ENCODE results near the gene MEF2C.
"Not testable (repeated sequence)": the region's sequence is repeated elsewhere in the genome, so short reads cannot be mapped to it uniquely, and the experiment has no call there.

The MEF2C gene

DNA sequence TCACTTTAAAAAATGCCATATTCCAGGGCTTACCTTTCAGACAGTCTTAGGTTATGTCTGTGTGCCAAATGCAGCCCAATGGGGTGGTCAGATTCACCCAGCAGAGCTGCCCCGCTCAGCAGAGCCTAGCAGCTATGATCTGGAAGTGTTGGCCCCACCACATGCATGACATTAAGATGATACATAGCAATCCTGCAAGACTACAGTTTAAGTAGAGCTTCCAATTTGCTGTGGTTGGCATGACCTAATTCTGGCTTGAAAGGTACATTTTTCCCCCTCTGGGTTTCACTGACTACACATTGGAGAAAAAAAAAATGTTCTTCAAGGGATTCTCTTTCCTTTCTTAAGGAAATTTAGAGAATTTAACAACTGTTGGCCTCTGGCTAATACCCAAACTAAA lies 22.5 kb downstream of the MEF2C start:
- DNase-seq: peak; percentile 40

- DNase-seq: no peak
Measured at GRCh38 chr5:88858392-88858791, 24.6 kb downstream of the MEF2C start.

DNA sequence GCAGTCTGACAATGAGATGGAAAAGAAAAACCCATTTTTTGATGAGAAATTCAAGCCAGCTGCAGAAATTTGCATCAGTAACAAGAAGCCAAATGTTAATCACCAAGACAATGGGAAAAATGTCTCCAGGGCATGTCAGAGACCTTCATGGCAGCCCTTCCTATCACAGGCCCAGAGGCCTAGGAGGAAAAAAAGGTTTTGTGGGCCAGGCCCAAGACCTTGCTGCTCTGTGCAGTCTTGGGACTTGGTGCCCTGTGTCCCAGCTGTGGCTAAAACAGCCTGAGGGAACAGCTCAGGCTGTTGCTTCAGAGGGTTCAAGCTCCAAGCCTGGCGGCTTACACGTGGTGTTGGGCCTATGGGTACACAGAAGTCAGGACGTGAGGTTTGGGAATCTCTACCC lies 26.6 kb downstream of the MEF2C start:
- DNase-seq: not testable (repeated sequence)

DNA sequence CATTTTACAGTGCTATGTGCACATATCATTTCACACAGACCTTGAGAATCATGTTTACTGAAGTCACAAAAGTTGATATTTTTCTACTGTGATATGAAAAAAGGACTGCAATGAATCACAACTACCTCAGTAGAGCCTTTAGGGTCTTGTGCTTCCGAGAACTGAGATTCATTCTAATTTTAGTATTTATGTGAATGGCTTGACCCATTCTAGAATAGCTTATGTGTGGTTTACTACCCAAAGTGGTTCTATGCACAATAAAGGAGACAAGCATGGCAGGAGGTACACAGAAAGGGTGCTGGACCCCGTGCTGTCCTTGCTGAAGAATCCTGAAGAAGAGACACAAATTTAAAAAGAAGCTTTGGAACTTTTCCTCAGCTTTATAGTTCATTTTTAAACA lies 28.2 kb downstream of the MEF2C start:
- DNase-seq: no peak

DNA sequence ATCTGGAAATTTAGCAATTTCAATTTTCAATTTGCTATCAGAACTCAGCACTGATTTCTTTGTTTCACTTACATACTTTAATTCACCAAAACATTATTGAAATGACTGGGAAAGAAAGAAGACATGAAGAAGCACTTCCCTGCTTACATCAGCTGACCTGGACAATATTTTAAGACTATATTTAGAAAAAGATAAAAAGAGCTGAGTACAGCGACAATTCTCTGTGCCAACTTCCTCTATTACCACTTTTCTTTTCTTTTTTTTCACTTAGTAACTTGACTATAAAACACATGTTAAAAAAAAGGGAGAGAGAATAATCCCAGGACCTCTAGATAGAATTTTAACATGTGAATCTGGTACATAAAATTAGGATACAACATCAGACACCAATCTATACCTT lies 35.6 kb downstream of the MEF2C start:
- no peak for DNase-seq

DNA sequence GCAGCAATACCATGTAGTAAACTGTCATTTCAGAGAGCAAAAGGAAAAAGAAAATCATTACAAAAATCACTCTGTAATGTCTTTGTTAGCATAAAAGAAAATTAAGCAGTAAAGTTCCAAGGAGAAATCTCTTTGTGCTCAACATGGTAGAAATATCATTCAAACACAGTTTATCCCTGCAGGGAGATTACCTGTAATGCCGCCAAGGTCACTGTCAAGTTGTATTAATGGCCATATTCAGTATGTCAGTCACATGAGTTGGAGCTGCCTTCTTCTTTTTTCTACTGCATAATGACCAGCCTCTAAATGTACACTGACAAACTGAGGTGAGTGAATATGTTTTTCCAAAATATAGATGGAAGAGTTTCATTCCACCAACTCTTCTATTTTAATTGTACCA lies 36.5 kb downstream of the MEF2C start:
- no peak for DNase-seq

DNA sequence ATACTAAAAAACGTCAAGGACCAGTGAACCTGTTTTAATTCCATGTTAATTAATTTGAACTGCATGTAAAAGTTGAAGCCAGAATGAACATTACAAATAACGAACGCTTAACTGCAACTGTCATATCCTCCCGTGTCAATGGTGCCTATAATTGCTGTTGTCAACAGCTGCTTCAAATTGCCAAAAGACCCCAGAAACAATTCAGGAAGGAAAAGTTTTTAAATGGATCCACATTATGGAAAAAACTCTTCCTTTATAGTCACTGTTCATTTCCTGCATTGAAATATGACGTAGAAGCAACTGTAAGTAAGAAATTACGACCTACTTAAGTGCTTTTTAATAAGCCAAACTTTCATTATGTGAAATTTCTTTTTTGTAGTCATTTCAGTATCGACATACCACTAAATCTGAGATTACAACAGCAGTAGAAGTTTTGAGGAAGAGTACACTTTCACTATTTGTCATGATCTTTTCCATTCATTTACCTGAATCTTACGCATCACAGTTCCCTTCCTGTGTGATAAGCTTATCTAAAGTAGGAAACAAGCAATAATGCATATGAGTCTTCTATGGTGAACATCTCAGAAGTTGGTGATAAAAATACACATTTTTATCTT lies 37.8 kb downstream of the MEF2C start:
- DNase-seq: no peak

- no peak for DNase-seq
Measured at GRCh38 chr5:88842784-88843183, 40.2 kb downstream of the MEF2C start.

DNA sequence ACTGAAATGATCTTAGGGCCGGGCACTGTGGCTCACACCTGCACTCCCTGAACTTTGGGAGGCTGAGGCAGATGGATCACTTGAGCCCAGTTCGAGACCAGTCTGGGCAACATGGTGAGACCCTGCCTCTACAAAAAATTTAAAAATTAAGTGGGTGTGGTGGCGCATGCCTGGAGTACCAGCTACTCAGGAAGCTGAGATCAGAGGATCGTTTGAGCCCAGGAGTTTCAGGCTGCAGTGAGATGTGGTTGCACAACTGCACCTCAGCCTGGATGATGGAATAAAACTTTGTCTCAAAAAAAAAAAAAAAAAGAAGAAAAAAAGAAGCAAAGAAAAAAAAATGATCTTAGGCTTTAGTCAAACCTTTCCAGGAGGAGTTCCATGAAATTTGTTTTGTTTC lies 41.8 kb downstream of the MEF2C start:
- no peak for DNase-seq

DNA sequence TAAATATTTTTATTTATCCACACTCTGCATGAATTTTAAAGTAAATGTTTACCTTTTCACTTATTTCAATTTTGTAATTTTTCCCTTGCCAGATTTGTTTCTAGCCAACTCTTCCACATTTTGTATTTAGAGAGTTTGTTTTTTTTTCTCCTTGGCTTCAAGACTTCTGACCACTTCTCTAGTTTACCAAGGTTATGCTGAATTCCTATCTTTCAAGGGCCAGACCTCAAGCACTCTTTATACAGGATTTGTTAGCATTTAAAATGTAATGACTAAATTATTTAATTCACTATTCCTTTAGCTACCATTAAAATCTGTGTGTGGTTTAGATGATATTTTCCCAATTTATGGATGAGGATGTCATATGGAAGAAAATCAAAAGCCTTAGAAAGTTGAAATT lies 42.5 kb downstream of the MEF2C start:
- DNase-seq: no peak

DNA sequence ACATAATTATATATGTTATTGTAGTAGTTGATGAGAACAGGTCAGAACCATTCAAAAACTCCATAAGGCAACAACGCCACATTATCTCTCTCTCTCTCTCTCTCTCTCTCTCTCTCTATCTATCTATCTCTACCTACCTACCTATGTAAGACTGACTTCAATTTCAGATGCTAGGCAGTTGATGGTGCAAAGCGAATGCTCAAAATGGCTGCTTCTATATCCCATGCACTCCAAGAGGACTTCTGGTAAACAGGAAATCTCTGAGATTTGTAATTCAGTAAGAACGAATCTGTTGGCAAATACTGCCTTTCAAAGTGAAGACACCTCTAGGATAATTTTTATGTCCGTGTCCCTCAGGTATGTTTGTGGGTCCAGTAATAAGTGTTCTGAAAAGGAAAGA lies 43.7 kb downstream of the MEF2C start:
- DNase-seq: no peak

DNA sequence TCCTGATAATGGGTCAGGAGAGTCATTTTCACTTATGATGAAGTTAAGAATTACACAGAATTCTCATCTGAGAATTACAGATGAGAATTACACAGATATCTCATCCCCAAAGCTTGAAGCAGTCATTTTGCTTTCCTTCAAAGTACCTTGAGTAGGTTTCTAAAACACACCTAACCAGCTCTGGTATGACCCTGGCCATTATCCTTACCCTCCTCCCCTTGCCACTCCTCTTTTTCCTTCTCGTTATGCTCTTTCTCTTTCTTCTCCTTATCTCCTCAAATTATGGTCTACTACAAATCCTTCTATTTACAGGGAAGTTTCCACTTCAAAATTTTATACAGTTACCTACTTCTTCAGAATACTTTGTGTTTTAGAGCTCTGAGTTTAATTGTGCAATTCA lies 44.5 kb downstream of the MEF2C start:
- DNase-seq: no peak

- no peak for DNase-seq
Measured at GRCh38 chr5:88837817-88838216, 45.2 kb downstream of the MEF2C start.

GRCh38 chr5:88837222-88837621 lies 45.8 kb downstream of the MEF2C start:
- DNase-seq: no peak

DNA sequence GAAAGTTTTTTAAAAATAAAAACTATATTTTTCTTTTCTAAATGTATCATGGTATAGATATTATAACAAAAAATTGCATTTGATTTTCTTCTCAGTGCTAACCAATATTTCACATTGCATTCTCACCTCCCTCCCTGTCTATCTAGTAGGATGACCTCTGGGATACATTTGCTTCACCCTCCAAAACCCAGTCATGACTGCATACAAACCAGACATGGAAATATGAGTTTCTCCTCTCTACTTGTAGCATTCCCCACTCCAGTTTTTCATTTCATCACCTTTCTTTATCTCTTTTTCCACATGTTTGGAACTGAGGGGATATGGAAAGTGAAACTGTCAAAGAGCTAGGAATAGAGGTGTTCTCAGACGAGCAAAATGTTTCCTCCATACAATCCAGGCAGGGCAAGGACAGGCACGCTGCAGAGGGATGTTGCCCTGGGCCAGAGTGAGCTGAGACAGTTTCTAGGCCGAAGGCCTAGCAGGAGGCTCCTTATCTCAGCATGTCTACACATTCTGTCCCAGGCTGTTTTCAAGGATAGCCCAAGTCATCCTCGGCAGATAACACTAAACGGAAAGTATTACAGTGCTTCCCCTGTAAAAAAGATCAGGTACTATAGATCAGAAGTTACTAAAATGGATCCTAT lies 46.7 kb downstream of the MEF2C start:
- no peak for DNase-seq

- DNase-seq: no peak
Measured at GRCh38 chr5:88834499-88834898, 48.5 kb downstream of the MEF2C start.

DNA sequence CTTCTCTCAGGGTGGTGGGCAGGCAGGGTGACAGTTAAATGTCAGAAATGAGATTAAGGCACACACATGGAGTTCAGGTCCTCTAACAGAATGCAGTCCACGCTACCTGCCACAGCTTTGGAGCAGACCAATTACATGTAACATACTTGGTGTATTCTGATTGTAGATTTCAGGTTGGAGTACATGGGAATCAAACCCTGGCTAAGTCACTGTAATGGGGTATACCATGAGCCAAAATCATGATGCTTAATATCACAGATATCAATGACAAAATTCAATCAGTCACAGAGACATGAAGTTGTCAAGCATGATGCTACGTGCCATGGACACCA lies 48.9 kb downstream of the MEF2C start:
- no peak for DNase-seq

GRCh38 chr5:88833371-88834130 lies 49.4 kb downstream of the MEF2C start:
- DNase-seq: peak; percentile 76

DNA sequence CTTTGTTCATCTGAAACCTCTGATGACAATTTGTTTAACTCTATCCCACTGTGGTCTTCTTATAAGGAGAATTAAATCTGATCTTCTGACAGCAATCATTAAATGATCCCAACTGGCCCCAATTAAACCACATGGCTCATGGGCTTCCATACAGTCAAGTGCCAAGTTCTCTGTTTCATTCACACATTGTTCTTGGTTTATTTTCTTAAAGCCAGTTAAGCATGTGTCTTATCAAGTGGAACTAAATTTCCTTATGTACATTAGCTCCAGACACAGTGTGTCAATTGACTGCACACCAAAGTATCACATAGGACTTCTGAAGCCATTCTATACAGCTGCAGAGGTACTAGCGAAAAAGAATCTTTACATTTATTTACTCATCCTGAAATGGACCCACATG lies 51.2 kb downstream of the MEF2C start:
- no peak for DNase-seq

DNA sequence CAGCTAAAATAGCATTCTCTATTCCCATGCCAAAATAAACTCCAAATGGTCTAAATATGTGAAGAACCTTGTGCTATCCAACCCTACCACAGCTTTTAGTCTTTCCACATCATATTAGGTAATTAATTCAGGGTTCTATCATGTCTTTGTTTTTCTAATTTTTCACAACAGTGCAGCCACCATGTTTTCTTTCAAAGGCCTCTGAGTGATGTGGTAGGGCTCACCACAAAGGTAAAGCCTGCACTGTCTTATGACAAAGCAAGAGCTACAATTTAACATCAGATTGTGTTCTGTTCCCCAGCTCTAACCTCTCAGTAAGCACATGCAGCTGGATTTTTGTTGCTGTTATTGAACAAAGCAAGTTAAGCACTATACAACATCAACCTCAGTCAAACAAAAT lies 52.4 kb downstream of the MEF2C start:
- DNase-seq: no peak

GRCh38 chr5:88829775-88830174 lies 53.2 kb downstream of the MEF2C start:
- DNase-seq: no peak

- no peak for DNase-seq
Measured at GRCh38 chr5:88829054-88829453, 53.9 kb downstream of the MEF2C start.

DNA sequence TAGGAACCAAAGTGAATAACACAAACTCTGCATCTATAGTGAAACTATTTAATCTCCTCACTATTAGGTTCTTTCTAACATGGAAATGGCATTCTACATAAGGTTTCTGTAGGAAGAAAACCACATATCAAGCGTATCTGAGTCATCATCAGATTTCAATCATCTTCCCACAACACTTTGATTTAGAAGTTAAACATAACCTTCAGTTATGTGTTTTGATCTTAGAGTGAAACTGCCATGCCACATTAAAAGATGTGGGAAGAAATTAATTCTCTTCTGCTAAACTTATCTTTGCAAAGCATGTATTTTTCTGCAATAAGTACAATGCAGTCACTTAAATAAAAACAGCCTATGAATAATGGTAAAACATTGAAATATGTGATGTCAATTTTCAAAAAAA lies 55.0 kb downstream of the MEF2C start:
- no peak for DNase-seq
